Endodermal cell (in vitro differentiated cells): ENCODE data around the gene ANKRD6. TPM values are rescaled to one million over a fixed set of nuclear protein-coding genes. Genes with fewer than 3 reads are reported as not detected.
A peak's percentile ranks its signal among the peaks of the same experiment; 100 is the strongest.

Source experiments
- DNase-seq: peaks from one replicate; pipeline ENCODE4 v3.0.0-alpha.2; 2017
- H3K27ac ChIP-seq: 2 replicates; pipeline ENCODE4 v1.5.1; 2013; ENCODE audit warnings: mild to moderate bottlenecking, low read depth, low read length, moderate library complexity
- H3K27me3 ChIP-seq: 2 replicates; pipeline ENCODE4 v1.6.1; 2013; ENCODE audit warnings: mild to moderate bottlenecking, low read length, moderate library complexity; ENCODE audit not compliant: insufficient read depth, control insufficient read depth, poor library complexity, severe bottlenecking
- H3K36me3 ChIP-seq: 2 replicates; pipeline ENCODE4 v1.7.0; 2013; ENCODE audit warnings: mild to moderate bottlenecking, low read length, moderate library complexity; ENCODE audit not compliant: control insufficient read depth, insufficient read depth
- H3K4me1 ChIP-seq: one replicate; pipeline ENCODE4 v1.7.0; 2013; ENCODE audit warnings: low read length; ENCODE audit not compliant: control insufficient read depth, insufficient read depth
- H3K4me3 ChIP-seq: 2 replicates; pipeline ENCODE4 v1.5.1; 2013; ENCODE audit warnings: mild to moderate bottlenecking, low read length, moderate library complexity
- H3K9ac ChIP-seq: 2 replicates; pipeline ENCODE4 v1.6.1; 2013; ENCODE audit warnings: mild to moderate bottlenecking, low read length, moderate library complexity; ENCODE audit not compliant: poor library complexity, severe bottlenecking; ENCODE audit errors: extremely low read depth
- H3K9me3 ChIP-seq: 2 replicates; pipeline ENCODE4 v1.6.1; 2013; ENCODE audit warnings: mild to moderate bottlenecking, low read length, moderate library complexity; ENCODE audit not compliant: control insufficient read depth
- H3K27ac Mint-ChIP-seq: 2 replicates; pipeline ENCODE4 v1.8.0; 2020; ENCODE audit warnings: mixed read lengths
- H3K27me3 Mint-ChIP-seq: 2 replicates; pipeline ENCODE4 v1.8.0; 2021; ENCODE audit warnings: mild to moderate bottlenecking, mixed read lengths; ENCODE audit not compliant: insufficient read depth
- H3K36me3 Mint-ChIP-seq: 2 replicates; pipeline ENCODE4 v1.8.0; 2020; ENCODE audit warnings: low read depth, mixed read lengths
- H3K4me1 Mint-ChIP-seq: 2 replicates; pipeline ENCODE4 v1.8.0; 2020; ENCODE audit warnings: mixed read lengths
- H3K4me3 Mint-ChIP-seq: 2 replicates; pipeline ENCODE4 v1.8.0; 2020; ENCODE audit warnings: mild to moderate bottlenecking, moderate library complexity, mixed read lengths
- H3K9me3 Mint-ChIP-seq: 2 replicates; pipeline ENCODE4 v1.8.0; 2020; ENCODE audit warnings: mild to moderate bottlenecking, mixed read lengths
- WGBS, 2 experiments: methylation state at CpG; one replicate each; pipeline versions ENCODE4 v1.1.5 to v1.1.7; 2013; ENCODE audit warnings: missing lambda C conversion rate in 2 of 2, mixed read lengths in 1 of 2; ENCODE audit not compliant: insufficient coverage in 1 of 2, insufficient read length in 1 of 2; 5-methylcytosine and 5-hydroxymethylcytosine counted together
- total RNA-seq, 2 donors: library from RNA; stranded (reverse); fragmentation: NEBNext Ultra II Directional in 1 of 2; extraction: Animal tissue kit (Norgen Biotek cat#: 25700) in 1 of 2; gene quantifications; 2 replicates in 1 of 2; 3 replicates in 1 of 2; pipeline ENCODE4 v1.2.1, GENCODE V29; 2021
- TF ChIP-seq, protein P1 (sequence below): fragments of 200-600 bp; sonication (generic); conservative IDR thresholded peaks from 2 replicates; pipeline ENCODE4 v1.5.0; 2021; ENCODE audit warnings: antibody characterized with exemption, mild to moderate bottlenecking

Gene ANKRD6
- total RNA-seq, 2 donors from 2014 or later, result 88.7 to 110 TPM

DNA sequence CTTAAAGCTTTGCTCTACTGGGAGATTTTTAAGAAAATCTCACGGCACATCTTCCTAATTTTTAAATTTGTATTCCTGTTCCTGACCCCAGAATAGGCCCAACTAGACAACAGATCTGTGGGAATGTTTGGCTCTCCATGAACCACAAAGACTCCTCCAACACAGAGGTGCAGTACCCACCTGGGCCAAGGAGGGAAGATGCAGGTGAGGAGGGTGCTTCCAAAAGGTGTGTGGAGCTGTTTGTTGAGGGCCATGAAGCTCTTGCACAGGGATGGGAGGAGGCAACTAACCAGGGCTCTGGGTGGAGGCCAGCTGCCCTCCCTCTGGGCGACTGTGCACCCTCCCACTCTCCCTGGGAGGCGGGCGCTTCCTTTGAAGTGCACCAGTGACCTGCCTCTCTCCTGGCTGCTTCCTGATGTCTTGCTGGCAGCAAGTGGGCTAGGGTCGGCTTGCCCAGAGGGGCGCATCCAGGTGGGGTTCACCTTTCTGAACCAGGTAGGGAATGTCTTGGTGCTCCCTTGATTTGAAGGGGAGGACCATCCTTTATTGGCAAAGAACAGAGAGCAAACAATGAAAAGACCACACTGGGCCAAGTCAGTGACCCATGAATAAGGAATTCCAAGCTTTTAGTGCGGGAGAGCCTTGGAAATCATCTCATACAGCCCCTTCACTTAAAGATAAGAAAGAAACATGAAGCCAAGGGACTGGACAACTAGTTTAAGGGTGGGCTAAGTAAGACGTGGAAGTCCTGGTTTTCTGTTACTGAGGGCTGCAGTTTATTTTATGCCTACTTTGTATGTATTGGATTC lies 76.0 kb downstream of the ANKRD6 start:
- TF ChIP-seq, protein P1, sequence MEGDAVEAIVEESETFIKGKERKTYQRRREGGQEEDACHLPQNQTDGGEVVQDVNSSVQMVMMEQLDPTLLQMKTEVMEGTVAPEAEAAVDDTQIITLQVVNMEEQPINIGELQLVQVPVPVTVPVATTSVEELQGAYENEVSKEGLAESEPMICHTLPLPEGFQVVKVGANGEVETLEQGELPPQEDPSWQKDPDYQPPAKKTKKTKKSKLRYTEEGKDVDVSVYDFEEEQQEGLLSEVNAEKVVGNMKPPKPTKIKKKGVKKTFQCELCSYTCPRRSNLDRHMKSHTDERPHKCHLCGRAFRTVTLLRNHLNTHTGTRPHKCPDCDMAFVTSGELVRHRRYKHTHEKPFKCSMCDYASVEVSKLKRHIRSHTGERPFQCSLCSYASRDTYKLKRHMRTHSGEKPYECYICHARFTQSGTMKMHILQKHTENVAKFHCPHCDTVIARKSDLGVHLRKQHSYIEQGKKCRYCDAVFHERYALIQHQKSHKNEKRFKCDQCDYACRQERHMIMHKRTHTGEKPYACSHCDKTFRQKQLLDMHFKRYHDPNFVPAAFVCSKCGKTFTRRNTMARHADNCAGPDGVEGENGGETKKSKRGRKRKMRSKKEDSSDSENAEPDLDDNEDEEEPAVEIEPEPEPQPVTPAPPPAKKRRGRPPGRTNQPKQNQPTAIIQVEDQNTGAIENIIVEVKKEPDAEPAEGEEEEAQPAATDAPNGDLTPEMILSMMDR, result no peak
- no peak overlapping the region for H3K27ac Mint-ChIP-seq
- Histone ChIP-seq H3K4me1 (peaks cover 33% of the 10 kb centered on the region), H3K27me3 (no peaks in the 10 kb centered on the region), H3K4me3 (no peak overlapping the region), H3K27ac (no peak overlapping the region), H3K9me3 (no peaks in the 10 kb centered on the region), H3K9ac (no peak overlapping the region), H3K36me3 (peaks cover 44% of the 10 kb centered on the region)
- no peaks in the 10 kb centered on the region for H3K9me3 Mint-ChIP-seq
- 93% methylated on average over 3 to 8 of the region's 8 CpGs for whole genome bisulfite sequencing, 2 experiments
- H3K27me3 Mint-ChIP-seq, result no peaks in the 10 kb centered on the region
- H3K36me3 Mint-ChIP-seq, result peaks cover 9% of the 10 kb centered on the region
- DNase-seq, result peak; percentile 67
- H3K4me3 Mint-ChIP-seq, result no peak overlapping the region
- peaks cover 57% of the 10 kb centered on the region for H3K4me1 Mint-ChIP-seq

DNA sequence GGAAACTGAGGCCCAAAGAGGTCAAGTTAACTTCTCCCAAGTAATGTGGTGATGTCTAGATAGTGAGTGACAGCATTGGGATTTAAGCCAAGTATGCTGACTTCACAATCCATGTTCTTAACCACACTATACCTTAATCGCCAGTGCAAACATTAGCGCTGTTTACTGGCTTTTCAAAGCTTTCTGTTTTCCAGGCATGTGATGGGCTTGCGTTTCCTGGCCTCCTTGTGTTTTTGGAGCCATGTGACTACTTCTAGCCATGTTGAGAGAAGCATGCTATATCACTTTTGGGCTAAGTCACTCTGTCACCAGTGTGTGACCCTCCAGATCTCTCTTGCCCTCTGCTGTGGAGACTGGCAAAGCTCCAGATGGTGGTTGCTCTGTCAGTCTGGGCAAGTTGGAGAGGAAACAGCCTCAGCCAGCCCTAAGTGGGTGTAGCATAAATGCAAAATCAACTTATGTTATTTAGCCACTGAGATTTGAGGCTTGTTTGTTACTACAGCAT lies 76.9 kb downstream of the ANKRD6 start:
- H3K27me3 Mint-ChIP-seq, result no peaks in the 10 kb centered on the region
- DNase-seq, result no peak
- 88 to 89% methylated on average over 2 to 3 of the region's 3 CpGs for WGBS, 2 experiments
- H3K4me3 Mint-ChIP-seq, result no peak overlapping the region
- Histone ChIP-seq H3K4me3 (no peak overlapping the region), H3K27me3 (no peaks in the 10 kb centered on the region), H3K9ac (no peak overlapping the region), H3K4me1 (peaks cover 33% of the 10 kb centered on the region), H3K36me3 (peaks cover 45% of the 10 kb centered on the region), H3K27ac (no peak overlapping the region), H3K9me3 (no peaks in the 10 kb centered on the region)
- no peaks in the 10 kb centered on the region for H3K9me3 Mint-ChIP-seq
- peaks cover 9% of the 10 kb centered on the region for H3K36me3 Mint-ChIP-seq
- H3K4me1 Mint-ChIP-seq, result peaks cover 53% of the 10 kb centered on the region
- TF ChIP-seq, protein P1, result no peak
- no peak overlapping the region for H3K27ac Mint-ChIP-seq

DNA sequence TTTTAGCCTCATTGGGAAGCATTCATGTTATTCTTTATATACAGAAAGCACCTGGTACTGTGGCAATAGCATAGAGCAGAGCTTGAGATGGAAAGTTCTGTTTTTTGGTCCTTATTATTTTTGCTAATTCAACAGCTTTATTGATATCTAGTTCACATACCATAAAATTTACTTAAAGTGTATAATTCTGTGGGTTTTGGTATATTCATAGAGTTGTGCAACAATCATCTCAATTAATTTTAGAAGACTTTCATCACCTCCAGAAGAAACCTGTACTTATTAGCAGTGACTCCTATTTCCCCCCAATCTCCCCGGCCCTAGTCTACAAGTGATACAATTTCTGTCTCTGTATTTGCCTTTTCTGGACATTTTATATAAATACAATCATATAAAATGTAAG lies 77.4 kb downstream of the ANKRD6 start:
- H3K27me3 ChIP-seq, result no peaks in the 10 kb centered on the region
- Mint-ChIP-seq H3K27ac (no peak overlapping the region), H3K9me3 (no peaks in the 10 kb centered on the region), H3K4me1 (peaks cover 52% of the 10 kb centered on the region), H3K27me3 (no peaks in the 10 kb centered on the region), H3K36me3 (peaks cover 9% of the 10 kb centered on the region), H3K4me3 (no peak overlapping the region)
- H3K9me3 ChIP-seq, result no peaks in the 10 kb centered on the region
- peaks cover 29% of the 10 kb centered on the region for H3K4me1 ChIP-seq
- no peak overlapping the region for H3K9ac ChIP-seq
- H3K36me3 ChIP-seq, result peaks cover 47% of the 10 kb centered on the region
- no peak overlapping the region for H3K27ac ChIP-seq
- no peak for DNase-seq
- 85% methylated on average over 1 of the region's 1 CpG; no CpG with 5 or more reads in 1 of the 2 experiments for WGBS, 2 experiments
- no peak overlapping the region for H3K4me3 ChIP-seq
- TF ChIP-seq, protein P1, result no peak
